GM18526 (cell line): Measurements from ENCODE around the gene MOG.

ENCODE experiments used
- POLR2A ChIP-seq: IDR thresholded peaks from 3 replicates; pipeline ENCODE4 v1.6.1; 2011; ENCODE audit not compliant: insufficient read length; ENCODE audit errors: extremely low read depth

Gene MOG

GRCh38 chr6:29631860-29632731 is 24.8 kb upstream of the MOG start:
- no peak for TF ChIP-seq POLR2A

GRCh38 chr6:29632789-29633533 is 23.9 kb upstream of the MOG start, which contains the start of gene GABBR1:
GABBR1 (minus strand) TSS chr6:29633183; CDS start chr6:29632385, 798 bp downstream.
- TF ChIP-seq POLR2A = no peak

- TF ChIP-seq POLR2A = no peak
Measured at GRCh38 chr6:29633534-29633905, 23.4 kb upstream of the MOG start.

- no peak for TF ChIP-seq POLR2A
Measured at GRCh38 chr6:29637247-29637646, 19.6 kb upstream of the MOG start.

- TF ChIP-seq POLR2A = no peak
Measured at GRCh38 chr6:29641430-29642148, 15.3 kb upstream of the MOG start.

GRCh38 chr6:29647927-29648642 is 8.8 kb upstream of the MOG start:
- TF ChIP-seq POLR2A = no peak

- TF ChIP-seq POLR2A = peak; percentile 79
Measured at GRCh38 chr6:29649701-29650673, 6.9 kb upstream of the MOG start.

- no peak for TF ChIP-seq POLR2A
Measured at GRCh38 chr6:29651413-29652197, 5.3 kb upstream of the MOG start.

- TF ChIP-seq POLR2A = no peak
Measured at GRCh38 chr6:29652198-29652584, 4.7 kb upstream of the MOG start.

- TF ChIP-seq POLR2A = no peak
Measured at GRCh38 chr6:29653452-29654038, 3.3 kb upstream of the MOG start.

- TF ChIP-seq POLR2A = no peak
Measured at GRCh38 chr6:29655658-29656057, 1.2 kb upstream of the MOG start.

GRCh38 chr6:29656157-29656556 is 735 bp upstream of the MOG start:
- no peak for TF ChIP-seq POLR2A

GRCh38 chr6:29661071-29661470 is 4.2 kb downstream of the MOG start:
- TF ChIP-seq POLR2A = no peak
